PFSK-1 (cell line): ENCODE results near the gene PCID2.

Source experiments
- POLR2AphosphoS5 ChIP-seq: IDR thresholded peaks from 2 replicates; pipeline ENCODE4 v1.6.1; 2012; ENCODE audit warnings: low read depth, mild to moderate bottlenecking, control low read depth, low read length, moderate library complexity
- REST ChIP-seq, 2 experiments: IDR thresholded peaks; 2 replicates each; pipeline versions ENCODE4 v1.6.1 to v1.8.0; 2011 to 2012; ENCODE audit warnings: low read depth in 2 of 2, low read length in 2 of 2, control low read depth in 1 of 2, inconsistent platforms in 1 of 2, mild to moderate bottlenecking in 1 of 2, moderate library complexity in 1 of 2; ENCODE audit not compliant: insufficient read depth in 1 of 2

- TF ChIP-seq POLR2AphosphoS5 (no peak), REST (IDR thresholded peaks at IDR 0.05; ENCODE audit: insufficient read depth in 1 of 2, low read depth in 2 of 2, low read length in 2 of 2) (no peak)
Measured at GRCh38 chr13:113216254-113217048, 8.0 kb upstream of the PCID2 start.
